GM15510 (cell line): ENCODE measurements around the gene NSL1.

Experiments
- POLR2A ChIP-seq: IDR thresholded peaks from 3 replicates; pipeline ENCODE4 v1.6.1; 2011; ENCODE audit warnings: borderline replicate concordance; ENCODE audit not compliant: insufficient read length; ENCODE audit errors: extremely low read depth

Gene NSL1, protein sequence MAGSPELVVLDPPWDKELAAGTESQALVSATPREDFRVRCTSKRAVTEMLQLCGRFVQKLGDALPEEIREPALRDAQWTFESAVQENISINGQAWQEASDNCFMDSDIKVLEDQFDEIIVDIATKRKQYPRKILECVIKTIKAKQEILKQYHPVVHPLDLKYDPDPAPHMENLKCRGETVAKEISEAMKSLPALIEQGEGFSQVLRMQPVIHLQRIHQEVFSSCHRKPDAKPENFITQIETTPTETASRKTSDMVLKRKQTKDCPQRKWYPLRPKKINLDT

DNA sequence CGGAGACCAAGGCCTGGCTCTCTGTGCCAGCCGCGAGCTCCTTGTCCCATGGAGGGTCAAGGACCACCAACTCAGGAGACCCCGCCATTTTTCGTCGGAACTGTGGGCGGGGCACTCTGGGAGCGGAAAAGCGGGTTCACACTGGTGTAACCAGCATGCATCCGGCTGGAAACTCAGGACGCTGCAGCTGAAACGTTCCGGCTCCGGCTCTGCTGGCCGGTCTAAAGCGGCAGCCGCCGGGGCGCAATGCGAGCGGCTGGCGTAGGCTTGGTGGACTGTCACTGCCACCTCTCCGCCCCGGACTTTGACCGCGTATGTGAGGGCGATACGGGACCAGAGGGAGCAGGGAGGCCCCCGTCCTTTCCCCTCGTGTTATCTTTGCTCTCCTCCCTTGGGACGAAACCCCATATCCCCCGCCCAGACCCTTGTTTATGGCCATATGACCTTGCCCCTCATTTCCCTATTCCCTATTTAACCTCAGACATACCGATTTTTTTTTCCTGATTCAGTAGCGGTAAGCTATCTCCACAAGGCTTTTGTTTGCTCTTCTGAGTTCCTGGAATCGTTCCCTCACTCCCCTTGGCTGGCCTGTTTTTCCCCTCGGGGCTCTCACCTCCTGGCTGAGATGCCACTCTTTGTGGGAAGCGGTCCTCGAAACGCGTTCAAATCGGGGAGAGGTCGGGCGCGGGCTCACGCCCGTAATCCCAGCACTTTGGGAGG lies at the start of gene NSL1, which contains the start of gene TATDN3:
Gene NSL1 (minus strand): TSS at position 102 of the 720 bp plus-strand sequence. CDS start 14 bp downstream, at position 88.
Gene TATDN3 (plus strand): TSS at position 219 of the 720 bp plus-strand sequence. CDS start 28 bp downstream, at position 247.
- TF ChIP-seq POLR2A, result peak; percentile 92

DNA sequence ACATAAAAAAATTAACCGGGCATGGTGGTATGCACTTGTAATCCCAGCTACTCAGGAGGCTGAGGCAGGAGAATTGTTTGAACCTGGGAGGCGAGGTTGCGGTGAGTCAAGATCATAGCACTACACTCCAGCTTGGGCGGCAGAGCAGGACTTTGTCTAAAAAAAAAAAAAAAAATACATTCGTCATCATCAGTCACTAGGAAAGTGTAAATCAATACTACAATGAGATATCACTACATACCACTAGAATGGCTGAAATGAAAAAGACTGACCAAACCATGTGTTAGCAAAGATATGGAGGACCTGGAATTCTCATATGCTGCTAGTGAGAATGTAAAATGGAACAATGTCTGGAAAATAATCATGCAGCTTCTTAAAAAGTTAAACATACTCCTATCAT lies 46.6 kb upstream of the NSL1 start:
- no peak for TF ChIP-seq POLR2A

DNA sequence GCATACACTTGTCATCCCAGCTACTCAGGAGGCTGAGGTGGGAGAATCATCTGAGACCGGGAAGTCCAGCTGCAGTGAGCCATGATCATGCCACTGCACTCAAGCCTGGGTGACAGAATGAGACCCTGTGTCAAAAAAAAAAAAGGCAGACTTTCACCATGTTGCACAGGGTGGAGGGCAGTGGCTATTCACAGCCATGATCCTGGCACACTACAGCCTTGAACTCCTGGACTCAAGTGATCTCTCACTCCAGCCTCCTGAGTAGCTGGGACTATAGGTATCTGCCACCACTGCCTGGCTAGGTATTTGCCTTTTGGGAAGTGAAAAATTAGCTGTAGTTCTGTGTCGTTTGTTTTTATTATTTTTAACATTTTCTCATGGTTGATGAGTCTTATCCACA lies 36.8 kb upstream of the NSL1 start:
- no peak for TF ChIP-seq POLR2A

DNA sequence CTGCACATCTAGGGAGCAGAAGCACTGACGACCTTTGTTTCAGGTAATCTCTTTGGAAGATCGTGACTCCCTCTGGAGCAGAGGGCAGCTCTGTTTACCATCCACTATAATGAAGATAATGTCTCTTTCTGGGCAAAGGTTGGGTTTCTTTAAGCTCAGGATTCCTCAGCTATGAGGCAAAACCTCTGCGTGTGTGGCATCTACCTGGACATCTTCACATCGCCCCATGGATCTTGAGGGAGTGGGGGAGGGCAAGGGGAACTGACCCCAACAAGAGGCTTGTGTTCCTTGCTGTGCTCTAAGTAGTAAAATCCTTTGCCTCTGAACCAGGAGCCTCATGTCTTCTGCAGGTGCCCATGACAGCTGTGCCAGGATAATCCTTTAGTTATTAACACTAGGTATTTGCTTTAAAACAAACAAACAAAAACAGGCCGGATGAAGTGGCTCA lies 36.3 kb upstream of the NSL1 start:
- no peak for TF ChIP-seq POLR2A

DNA sequence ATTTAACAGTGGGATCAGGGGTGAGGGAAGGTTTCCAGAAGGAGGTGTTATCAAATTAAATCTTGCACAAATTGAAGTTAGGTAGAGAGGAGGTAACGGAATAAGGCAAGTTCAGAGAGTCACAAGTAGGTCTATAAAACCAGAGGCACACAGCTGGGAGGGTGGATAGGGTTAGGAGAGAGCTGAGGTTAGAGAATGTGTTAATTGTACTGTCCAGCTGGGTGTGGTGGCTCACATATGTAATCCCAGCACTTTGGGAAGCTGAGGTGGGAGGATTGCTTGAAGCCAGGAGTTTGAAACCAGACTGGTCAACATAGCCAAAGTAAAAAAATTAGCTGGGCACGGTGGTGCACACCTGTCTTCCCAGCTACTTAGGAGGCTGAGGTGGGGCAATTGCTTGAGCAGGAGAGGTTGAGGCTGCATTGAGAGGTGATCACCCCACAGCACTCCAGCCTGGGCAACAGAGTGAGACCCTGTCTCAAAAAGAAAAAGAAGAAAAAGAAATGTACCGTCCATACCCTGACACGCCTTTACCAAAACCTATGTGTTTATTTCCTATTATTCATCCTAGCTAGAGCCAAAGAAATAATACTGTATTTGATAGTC lies 35.7 kb upstream of the NSL1 start:
- TF ChIP-seq POLR2A, result no peak

DNA sequence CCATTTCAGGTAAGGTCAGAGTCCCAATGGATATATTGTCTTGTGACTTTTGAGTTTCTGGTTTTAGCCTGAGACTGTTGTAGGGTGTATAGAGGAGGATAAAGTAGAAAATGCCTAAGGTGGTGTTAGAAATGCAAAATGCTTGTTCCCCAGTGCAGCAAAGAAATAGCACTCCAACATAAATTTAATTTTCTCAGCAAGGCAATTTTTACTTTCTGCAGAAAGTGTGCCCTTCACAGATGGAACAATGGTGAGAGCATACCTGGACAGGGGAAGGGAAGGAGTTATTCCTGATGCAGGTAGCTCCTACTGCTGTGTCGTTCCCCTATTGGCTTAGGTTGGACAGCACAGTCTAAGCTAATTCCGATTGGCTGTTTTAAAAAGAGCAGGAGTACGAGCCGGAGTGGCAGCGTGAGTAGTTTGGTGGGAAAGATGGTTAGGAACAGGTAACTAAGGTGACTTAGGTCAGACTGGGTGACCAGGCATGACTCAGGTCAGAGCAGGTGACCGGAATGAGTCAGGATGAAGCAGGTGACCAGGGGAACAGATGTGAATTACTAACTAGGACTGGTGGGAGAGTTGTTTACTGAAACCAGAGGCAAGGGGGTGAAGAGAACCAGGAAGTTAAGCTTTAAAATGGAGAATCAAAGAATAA lies 34.3 kb upstream of the NSL1 start:
- no peak for TF ChIP-seq POLR2A

DNA sequence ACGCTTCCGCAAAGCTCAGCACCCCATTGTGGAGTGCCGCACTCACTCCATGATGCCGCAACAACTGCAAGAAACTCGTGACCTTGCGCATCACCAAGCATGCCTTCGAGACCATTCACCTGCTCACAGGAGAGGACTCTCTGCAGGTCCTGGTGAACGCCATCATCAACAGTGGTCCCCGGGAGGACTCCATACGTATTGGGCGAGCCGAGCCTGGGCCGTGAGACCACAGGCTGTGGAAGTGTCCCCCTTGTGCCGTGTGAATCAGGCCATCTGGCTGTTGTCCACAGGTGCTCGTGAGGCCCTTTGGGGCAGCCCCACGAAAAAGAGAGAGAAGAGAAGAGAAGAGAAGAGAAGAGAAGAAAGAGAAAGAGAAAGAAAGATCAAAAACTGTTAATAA lies 32.6 kb upstream of the NSL1 start:
- no peak for TF ChIP-seq POLR2A

DNA sequence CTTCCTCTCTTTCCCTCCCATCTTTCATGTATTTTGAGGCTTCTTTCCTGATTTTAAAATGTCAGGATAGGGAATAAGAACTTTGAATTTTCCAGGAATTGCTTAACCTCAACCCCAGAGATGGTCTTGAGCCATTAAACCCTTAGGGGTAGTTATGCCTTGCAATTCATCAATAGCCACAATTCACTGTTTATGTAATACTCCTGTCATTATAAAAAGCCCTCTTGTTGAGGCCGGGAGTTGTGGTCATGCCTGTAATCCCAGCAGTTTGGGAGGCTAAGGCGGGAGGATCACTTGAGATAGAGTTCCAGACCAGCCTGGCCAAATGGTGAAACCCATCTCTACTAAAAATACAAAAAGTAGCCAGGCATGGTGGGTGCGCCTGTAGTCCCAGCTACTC lies 31.4 kb upstream of the NSL1 start:
- TF ChIP-seq POLR2A, result no peak

DNA sequence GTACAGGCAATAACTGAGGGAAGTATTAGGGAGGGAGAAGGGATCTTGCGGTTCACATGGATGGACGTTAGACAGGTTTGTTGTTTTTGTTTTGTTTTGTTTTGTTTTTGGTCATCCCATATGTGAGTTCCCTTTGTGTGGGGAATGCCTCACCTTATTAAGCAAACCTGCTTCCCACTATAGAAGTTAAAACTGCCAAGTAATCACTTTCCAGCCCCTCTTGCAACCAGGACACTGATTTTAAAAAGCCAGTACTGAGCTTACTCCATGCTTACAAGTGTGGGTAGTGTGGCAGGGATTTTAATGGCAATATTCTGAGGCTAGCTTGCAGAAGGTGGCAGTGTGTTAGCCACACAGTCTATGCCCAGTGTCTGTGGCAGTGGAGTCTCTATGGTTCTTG lies 29.4 kb upstream of the NSL1 start:
- no peak for TF ChIP-seq POLR2A

DNA sequence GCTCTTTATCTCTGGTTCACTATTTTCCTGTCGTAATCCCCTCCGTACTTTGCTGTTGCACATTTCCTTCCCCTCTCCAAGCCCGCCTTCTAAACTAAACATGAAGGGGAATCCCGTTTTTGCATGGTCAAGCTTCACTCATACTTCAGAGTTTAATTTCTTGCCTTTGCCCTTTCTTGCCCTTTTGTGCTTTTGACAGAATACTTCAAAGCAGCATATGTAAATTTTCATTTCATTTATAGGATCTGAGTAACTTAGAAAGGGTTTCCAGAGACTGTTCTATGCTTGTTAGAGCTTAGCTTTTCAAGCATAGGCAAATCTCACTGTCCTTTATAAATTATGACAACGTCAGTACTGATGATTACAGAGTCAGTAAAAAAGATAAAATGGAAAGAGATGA lies 28.1 kb upstream of the NSL1 start:
- TF ChIP-seq POLR2A, result no peak

DNA sequence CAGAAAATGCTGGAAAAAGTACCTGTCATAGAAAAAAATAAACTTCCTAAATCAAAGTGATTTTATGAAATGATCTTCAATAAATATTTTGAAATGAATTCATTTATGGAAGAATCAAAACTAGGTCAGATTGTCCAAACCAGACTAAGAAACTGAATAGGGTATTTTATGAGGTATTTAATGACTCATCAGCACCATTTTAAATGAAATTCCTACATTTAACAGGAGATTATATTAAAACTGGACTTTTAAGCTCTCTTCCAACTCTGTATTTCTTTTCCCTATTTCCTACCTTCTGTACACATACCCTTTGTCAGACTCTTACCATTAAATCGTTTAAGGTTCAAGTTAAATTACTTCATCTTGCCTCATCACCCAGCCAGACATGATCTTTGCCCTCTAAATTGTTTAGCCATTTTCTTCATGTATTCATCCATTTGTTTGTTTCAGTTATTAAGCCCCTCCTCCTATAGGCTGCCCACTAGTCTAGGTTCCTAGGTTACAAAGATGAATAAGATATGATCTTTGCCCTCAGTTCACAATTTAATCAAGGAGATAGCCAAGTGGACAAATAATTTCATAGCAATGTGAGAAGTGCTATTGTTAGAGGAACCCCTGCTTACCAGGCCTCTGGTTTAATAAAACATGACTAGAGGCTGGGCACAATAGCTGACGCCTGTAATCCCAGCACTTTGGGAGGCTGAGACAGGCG lies 25.1 kb upstream of the NSL1 start:
- no peak for TF ChIP-seq POLR2A

DNA sequence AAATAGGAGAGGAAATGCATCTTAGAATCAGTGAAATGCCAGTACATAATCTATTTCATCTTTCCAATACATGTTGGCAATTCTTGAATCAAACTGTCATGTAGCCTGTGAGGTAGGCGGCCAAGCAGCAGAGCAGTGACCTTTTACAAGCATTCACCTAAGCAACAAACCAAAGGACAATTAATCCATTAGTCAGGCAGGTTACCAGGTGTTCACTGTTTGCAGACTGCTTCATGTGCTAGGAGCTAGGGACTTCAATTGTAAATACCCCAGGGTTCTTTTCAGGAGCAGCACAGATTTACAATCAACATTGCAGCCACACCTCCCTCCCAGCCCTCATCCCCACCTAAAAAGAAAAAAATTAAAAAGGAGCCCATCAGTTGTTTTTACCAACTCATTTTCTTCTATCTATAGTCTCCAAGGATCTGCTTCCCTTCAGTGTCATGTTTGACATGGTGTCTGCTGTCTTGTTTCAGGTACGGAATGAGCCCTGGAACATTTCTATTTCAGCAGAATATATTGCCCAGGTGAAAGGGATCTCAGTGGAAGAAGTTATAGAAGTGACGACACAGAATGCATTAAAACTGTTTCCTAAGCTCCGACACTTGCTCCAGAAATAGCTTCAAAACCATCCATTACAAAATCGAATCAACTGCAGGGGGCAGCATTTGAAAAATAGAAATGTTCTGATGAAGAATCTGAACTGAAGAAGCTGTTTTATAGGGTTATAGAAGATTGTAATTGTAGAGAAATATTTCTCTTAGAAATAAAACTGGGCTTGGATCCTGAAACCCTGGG lies 23.2 kb upstream of the NSL1 start:
- TF ChIP-seq POLR2A, result no peak

DNA sequence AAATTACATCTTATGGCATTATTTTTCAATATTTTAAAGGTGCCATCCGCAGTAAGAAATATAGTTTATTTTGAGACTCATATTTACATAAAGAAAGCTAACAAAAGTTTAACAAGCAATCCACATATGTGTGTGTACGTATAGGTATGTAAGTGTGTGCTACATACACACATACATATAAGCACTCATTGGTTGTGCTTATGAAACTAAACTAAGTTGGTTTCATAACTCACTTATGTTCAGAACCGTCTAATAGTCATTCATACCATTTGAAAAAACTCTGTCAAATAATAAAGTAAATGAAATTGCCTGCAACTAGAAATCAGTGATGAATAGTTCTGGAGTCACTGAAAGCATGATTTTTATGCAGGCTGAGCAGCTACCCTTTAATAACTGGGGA lies 14.2 kb upstream of the NSL1 start:
- TF ChIP-seq POLR2A, result no peak

DNA sequence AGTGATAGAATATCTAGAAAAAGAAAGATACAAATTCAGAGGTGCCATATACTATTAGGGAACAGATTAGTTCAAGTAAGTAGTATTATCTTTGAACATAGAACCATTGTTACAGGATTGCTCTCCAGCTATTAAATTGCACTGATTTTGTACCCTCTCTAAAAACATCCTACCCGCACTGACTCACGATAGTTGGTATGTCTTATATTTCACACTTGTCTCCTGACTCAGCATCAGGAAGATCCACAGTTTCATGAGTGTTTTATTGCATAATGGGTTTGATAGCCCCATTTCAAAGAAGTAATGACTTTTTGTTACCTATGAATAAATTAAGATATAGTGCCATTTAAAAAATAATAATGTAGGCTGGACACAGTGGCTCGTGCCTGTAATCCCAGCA lies 6.1 kb upstream of the NSL1 start:
- TF ChIP-seq POLR2A, result no peak
